Stimulated activated CD4-positive, alpha-beta T cell treated with anti-CD3 and anti-CD28 coated beads, Interleukin-4, amount 100 ng/mL, for 24 hours (primary cell): Measurements from ENCODE around the gene FAM171A2.
"Not testable (repeated sequence)": the region's sequence is repeated elsewhere in the genome, so short reads cannot be mapped to it uniquely, and the experiment has no call there.

ENCODE experiments used
- DNase-seq: peaks from one replicate; pipeline ENCODE4 v3.0.0-alpha.2; 2020

The FAM171A2 gene

DNA sequence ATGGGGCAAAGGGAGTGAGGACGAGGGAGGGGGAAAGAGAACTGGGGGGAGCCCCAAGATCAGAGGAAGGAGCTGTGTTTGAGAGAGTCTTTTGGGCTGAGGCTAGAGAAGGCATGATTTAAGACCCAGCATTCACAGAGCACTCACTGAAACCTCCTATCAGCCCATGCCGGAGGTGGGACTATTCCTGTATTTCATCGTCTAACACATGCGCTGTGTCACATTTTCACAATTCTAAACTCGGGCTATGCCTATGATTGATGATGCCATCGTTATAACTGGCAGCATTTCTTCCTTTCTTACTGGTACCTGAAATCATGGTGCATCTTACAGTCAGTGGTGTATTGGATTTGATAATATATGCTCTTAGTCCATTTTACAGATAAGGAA, 3.5 kb downstream of the FAM171A2 start:
- DNase-seq, result no peak

DNA sequence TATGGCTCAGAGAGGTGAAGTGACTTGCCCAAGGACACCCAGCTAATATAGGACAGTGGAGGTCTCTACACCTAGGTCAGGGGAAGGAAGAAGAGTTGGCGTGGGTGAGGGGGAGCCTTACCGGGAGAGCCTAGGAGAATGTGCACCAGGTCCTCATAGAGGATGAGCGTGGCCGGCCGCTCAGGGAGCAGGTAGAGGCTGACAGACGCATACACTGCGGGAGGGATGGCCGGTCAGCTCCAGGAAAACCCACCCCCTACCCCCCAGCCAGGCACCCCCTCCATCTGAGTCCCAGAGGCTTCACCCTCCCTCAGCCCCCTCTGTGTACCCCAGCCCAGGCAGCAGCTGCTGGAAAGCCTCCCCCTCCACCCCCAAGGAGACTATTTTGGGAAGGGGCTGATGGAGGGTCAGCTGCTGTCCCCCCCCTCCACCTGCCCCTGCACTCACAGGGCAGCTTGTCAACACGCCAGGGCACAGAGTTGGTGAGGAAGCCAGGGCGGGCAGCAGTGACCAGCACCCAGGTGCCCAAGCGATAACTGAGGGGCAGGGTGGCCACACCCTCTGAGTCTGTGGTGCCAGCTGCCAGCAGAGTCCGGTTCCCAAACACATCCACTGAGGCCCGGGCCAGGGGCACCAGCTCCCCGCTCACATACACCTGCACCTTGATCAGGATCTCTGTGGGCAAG, 4.1 kb downstream of the FAM171A2 start:
- no peak for DNase-seq

DNA sequence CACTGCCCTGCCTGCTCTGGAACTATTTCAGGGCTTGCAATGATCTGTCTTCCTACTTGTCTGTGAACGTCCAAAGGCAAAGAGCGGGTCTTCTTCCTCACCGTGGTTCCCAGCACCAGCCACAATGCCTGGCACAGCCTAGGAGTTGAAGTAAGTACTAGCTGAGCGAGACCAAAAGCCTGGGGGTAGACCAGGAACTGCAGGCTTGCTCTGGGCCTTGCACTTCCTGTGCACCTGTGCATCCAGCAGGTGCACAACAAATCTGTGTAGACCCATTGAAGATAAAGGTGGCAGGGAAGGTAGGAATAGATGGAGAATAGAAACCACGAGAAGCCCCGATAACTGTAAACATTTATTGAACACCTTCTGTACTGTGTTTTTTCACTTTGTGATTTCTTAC, 4.6 kb downstream of the FAM171A2 start:
- no peak for DNase-seq

DNA sequence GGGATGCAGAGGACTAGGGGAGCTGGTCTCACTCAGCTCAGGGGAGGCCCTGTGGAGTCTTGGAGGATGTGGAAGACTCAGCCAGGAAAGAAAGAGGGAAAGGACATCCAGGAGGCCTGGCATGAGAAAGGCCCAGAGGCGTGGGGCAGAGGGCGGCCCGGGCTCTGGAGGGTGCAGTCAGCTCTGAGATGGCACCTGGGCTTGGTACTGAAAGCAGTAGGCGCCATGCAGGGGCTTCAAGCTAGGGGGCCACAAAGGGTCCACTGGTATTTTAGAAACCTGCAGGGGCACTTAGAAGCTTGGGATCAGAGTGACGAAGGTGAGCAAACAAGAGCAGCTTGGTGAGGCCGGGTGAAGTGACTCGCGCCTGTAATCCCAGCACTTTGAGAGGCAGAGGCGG, 5.6 kb downstream of the FAM171A2 start:
- DNase-seq, result no peak

DNA sequence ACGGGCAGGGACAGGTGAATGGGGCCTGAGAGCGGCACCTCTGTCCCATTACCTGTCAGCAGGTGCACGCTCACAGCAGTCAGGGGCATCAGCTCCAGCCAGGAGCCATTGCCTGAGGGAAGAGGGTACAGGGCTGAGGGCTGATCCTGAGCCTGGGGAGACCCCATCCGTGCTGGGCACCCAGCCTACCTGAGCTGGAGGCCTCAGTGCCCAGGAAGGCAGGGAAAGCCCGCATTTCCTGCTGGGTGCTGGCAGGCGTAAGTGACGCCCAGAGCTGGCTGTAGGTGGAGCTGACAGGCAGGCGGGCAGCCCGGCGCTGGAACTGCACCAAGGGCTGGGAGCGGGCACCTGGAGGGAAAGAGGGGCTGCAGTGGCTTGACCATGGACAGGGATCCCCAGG, 7.4 kb downstream of the FAM171A2 start:
- no peak for DNase-seq

DNA sequence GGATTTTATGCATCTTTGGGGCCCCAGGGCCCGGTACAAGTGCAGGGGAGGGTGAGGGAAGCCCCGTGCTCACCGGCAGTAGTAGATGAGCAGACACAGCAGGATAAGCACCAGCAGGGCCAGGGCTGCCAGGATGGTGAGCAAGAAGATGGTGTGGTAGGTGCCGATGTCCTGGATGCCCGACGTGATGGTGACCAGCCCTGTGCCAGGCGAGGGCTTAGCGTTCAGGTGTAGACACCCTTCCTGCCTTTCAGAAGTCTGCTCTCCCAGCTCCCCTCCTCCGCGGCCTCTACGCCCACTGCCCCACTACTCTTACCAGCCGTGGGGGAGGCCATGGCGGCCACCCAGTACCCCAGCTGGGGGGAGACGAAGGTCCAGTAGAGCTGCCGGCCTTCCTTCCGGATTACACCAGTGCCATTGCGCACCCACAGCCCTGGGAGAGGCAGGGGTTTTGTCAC, 8.0 kb downstream of the FAM171A2 start:
- DNase-seq, result no peak

DNA sequence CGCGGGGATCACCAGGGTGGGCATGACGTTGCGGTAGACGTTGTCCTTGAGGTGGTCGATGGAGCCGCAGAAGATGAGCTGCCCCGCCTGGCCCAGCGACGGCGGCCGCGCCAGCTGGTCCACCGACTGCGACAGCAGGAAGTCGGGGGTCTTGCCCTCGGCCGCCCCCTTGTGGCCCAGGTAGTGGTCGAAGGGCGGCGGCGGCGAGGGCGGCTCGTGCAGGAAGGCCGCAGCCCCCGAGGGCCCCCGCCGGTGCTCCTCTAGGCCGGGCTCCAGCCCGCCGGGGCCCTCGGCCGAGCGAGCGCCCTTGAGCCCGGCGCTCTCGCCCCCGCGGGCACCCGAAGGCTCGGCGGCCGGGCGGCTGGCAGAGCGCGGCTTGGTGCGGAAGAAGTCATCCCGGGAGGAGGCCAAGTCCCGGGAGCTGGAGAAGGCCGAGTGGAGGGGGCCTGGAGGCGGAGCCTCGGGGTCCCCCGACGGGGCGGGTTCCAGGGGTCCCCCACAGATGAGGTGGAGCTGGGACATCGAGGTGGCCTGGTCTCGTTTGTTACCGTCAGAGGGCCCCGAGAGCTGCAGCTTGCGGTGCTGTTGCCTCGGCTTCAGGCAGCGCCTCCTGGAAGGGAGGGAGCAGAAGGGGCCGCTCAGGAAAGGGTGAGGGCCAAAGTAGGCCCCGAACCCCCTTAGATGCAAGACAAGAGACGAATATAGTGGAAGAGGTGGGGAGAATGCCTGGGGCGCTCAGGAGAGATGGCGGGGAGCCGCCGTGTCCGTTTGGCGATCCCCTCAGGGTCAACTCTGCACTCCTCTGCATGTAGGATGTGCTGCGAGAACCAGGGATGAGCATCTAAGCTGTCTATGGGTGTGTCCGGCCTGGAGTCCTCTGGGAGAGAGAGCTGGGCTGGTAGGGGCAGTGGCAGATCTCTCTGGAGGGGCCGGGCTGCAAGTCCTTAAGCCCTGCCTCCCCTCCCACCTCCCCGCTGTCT, 8.8 kb downstream of the FAM171A2 start:
- peak; percentile 58 for DNase-seq

DNA sequence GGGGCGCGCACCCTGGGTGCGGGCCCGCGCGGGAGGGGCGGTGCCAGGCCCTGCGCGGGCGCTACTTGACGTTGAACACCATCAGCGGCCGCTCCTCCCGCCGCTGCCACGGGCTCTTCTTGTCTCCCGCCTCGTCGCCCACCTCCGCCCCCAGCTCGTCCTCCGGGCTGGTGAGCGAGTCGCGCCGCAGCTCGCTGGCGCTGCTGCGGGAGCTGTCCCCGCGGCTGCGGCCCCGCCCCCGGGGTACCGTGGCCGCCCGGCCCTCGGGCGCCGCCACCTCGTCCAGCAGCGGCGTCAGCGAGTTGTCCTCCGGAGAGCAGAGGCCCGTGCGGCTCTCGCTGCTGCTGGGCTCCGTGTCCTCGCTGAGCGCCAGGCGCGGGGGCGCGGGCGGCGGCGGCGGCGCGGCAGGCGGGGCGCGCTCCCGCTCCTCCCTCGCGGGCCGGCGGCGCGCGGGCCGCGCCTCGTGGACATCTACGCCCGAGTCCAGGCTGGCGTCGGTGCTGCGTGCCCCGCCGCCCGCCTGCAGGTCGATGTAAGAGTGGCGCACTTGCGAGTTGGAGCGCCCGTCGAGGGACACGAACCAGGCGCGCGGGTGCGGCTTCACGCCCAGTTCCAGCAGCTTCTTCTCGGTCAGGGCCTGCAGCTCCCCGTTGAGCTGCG, 9.9 kb downstream of the FAM171A2 start:
- no peak for DNase-seq

DNA sequence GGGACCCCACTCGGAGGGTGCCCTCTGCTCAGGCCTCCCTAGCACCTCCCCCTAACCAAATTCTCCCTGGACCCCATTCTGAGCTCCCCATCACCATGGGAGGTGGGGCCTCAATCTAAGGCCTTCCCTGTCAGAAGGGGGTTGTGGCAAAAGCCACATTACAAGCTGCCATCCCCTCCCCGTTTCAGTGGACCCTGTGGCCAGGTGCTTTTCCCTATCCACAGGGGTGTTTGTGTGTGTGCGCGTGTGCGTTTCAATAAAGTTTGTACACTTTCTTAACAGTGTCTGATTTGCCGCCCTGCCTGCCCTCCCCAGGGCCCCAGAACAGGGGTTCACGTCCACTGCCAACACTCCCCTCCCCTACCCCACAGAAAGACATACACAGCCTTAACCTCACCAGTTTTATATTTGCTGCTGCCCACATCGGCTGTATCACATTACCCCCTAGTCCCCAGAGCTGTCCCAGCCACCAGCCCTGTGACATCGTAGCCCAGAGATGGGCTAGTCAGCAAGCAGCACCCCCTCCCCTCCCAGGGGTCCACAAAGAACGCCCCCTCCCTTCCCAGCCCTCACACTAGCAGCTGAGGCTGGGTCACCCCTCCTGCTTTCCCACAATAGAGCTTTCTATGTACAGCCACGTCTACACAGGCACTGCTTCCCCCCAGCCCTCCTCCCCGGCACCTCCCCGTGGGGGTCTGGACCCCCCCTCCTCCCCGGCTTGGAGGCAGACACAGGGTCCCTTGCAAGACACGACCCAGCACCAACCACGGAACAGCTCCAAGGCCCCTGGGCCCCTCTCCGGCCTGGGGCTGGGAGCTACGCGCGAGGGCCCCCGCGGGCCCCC, 10.6 kb downstream of the FAM171A2 start:
- no peak for DNase-seq

DNA sequence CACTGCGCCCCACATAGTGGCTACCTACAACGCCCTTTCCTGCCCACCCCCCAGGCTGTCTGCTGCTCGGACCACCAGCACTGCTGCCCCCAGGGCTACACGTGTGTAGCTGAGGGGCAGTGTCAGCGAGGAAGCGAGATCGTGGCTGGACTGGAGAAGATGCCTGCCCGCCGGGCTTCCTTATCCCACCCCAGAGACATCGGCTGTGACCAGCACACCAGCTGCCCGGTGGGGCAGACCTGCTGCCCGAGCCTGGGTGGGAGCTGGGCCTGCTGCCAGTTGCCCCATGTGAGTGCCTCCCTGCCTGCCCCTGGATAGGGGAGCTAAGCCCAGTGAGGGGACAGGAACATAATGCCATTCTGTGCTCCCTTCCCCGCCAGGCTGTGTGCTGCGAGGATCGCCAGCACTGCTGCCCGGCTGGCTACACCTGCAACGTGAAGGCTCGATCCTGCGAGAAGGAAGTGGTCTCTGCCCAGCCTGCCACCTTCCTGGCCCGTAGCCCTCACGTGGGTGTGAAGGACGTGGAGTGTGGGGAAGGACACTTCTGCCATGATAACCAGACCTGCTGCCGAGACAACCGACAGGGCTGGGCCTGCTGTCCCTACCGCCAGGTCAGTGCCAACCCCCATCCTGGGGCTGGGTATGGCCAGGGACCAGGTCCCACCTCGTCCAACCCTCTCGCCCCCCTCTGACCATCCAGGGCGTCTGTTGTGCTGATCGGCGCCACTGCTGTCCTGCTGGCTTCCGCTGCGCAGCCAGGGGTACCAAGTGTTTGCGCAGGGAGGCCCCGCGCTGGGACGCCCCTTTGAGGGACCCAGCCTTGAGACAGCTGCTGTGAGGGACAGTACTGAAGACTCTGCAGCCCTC, 11.5 kb downstream of the FAM171A2 start:
- no peak for DNase-seq

DNA sequence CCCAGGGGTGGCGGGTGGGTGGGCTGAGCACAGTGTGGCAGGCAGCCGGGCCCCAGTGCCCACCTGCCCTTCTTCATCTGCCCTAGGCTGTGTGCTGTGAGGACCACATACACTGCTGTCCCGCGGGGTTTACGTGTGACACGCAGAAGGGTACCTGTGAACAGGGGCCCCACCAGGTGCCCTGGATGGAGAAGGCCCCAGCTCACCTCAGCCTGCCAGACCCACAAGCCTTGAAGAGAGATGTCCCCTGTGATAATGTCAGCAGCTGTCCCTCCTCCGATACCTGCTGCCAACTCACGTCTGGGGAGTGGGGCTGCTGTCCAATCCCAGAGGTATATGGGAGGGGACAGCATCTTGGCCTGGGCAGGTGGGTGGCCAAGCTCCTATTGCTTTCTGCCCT, 12.2 kb downstream of the FAM171A2 start:
- no peak for DNase-seq

DNA sequence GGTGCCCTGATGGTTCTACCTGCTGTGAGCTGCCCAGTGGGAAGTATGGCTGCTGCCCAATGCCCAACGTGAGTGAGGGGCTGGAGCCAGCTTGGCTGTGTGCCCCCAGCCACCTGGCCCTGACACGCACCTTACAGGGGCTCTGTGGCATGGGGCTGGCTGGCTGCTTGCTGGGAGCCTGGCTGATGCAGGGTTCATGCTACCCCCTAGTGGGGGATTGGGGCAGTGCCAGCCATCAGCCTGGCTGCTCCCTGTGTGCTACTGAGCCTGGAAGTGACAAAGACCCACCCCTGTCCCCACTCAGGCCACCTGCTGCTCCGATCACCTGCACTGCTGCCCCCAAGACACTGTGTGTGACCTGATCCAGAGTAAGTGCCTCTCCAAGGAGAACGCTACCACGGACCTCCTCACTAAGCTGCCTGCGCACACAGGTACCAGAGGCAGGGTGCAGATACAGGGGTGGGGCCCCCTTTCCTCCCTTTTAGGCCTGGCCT, 12.9 kb downstream of the FAM171A2 start:
- peak; percentile 74 for DNase-seq

DNA sequence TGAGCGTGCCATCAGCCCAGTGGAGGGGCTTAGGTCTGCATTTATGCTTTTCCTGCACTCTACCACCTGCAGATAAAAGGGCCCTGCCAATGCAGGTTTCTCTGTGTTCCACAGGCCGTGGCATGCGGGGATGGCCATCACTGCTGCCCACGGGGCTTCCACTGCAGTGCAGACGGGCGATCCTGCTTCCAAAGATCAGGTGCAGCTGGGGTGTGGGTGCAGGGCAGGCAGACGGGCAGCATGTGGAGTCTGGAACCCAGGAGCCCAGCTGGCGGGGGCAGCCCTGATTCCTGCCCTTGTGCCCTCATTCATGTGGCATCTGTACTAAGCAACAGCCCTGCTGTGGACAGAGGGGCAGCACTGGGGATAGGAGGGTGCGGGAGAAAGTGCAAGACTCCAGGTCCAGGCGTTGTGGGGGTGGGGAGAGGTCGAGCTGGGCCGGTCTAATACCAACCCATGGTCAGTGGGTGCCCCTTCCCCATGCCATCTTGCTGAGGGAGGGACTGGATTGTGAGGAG, 14.0 kb downstream of the FAM171A2 start:
- DNase-seq, result no peak

DNA sequence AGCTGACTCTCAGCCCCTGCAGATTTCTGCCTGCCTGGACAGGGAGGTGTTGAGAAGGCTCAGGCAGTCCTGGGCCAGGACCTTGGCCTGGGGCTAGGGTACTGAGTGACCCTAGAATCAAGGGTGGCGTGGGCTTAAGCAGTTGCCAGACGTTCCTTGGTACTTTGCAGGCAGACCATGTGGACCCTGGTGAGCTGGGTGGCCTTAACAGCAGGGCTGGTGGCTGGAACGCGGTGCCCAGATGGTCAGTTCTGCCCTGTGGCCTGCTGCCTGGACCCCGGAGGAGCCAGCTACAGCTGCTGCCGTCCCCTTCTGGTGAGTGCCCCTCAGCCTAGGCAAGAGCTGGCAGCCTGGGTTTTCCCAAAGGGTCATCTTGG, 14.7 kb downstream of the FAM171A2 start:
- no peak for DNase-seq

DNA sequence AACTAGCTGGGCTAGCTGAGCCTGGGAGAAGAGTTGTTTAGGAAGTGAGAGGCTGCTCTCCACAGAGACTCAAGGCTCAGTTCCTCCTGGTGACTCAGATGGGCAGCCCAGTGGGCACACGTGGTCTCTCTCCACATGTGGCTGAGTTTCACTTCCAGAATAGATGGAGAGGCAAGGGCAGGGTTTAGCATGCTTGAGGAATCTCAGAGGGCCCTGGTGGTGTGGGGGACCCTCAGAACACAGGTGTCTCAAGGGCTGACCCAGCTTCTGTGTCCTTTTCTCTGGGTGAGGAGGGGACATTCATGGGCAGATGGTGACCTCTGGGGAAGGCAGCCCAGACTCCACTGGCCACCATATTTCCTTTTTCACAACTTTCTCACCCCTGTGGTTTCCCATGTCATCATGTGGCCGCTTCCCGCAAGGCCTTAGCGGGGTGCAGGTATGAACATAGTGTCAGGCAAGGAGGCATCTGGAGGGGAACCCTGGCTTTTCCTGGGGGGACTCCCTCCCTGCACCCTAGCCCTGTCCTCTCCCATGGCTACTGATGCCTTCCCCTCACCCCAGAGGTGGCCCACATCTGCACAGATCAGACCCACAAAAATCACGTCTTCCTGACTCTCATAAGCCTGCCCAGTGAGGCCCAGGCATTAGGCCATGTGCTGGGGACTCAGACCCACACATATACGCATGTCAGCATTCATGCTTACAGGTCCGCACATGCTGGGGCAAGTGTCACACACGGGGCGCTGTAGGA, 15.2 kb downstream of the FAM171A2 start:
- DNase-seq, result no peak

DNA sequence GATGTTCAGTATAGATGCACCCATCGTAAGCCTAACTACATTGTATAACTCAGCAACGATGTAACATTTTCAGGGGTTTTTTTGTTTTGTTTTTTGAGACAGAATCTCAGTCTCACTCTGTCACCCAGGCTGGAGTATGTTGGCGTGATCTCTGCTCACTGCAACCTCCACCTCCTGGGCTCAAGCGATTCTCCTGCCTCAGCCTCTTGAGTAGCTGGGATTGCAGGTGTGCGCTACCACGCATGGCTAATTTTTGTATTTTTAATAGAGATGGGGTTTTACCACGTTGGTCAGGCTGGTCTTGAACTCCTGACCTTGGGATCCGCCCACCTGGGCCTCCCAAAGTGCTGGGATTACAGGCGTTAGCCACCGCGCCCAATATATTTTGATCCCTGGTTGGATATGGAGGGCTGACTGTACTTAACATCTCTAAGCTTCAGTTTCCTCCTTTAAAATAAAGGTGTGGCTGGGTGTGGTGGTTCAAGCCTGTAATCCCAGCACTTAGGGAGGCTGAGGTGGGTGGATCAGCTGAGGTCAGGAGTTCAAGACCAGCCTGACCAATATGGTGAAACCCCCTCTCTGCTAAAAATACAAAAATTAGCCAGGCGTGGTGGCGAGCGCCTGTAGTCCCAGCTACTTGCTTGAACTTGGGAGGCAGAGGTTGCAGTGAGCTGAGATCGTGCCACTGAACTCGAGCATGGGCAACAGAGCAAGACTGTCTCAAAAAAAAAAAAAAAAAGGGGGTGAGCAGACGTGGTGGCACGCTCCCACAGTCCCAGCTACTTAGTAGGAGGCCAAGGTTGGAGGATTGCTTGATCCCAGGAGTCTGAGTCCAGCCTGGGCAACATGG, 16.2 kb downstream of the FAM171A2 start:
- not testable (repeated sequence) for DNase-seq

DNA sequence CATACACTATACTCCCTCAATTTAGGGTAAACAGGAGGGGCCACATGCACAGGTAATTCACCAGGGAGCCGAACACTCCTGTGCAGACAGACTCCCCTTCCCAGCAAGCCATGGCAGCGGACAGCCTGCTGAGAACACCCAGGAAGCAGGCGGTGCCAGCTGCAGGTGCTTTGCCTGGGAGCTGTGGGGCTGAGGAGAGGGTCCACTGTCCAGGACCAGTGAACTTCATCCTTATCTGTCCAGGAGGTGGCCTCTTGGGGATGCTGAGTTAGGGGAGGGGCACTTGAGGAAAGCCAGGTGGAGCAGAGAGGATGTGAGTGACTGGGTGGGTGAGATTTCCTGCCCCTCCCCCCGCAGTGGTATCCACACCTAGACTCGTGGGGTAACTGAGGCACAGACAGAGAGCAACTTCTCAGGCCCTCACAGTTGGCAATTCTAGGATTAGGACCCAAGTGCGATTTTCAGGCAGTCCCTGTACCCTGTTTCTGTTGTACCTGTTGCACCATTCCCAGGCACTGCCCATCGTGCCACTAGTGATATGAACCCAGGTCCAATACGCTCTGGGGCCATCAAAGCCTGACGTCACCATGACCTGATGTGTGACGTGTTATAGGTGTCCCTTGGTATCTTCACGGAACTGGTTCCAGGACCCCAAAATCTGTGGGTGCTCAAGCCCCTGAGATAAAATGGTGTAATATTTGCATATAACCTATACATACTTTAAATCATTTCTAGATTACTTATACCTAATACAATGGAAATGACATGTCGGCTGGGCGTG, 17.4 kb downstream of the FAM171A2 start:
- DNase-seq, result no peak

DNA sequence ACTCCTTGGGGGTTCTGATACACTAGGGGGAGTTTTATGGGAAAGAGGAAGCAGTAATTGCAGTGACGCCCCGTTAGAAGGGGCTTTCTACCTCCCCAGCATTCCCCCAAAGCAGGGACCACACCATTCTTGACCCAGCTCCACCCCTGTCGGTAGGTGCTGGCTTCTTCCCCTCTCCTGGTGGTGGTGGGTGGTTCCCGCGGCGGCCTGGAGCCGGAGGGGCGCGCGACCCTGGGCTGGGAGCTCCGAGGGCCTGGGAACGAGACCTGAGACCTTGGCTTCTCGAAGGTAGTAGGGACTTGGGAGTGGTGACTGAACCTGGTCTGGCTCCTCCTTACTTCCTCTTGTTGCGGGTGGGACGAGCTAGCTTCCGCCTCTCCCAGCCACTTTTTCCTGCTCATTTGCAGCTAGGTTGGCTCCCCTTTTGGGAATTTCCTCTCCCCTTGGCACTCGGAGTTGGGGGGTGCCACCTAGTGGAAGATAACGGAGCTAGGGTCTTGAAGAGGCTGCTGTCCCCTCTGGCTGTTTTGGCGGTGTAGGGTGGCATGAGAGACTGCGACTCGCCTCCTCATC, 18.1 kb downstream of the FAM171A2 start:
- DNase-seq, result peak; percentile 59
